Activated CD8-positive, alpha-beta memory T cell treated with anti-CD3 and anti-CD28 coated beads, Interleukin-2, amount 50 U/mL, for 48 hours (primary cell): ENCODE results near the gene LPCAT1.
A peak's percentile ranks its signal among the peaks of the same experiment; 100 is the strongest.

Source experiments
- DNase-seq: peaks from one replicate; pipeline ENCODE4 v3.0.0-alpha.2; 2020

Gene LPCAT1

DNA sequence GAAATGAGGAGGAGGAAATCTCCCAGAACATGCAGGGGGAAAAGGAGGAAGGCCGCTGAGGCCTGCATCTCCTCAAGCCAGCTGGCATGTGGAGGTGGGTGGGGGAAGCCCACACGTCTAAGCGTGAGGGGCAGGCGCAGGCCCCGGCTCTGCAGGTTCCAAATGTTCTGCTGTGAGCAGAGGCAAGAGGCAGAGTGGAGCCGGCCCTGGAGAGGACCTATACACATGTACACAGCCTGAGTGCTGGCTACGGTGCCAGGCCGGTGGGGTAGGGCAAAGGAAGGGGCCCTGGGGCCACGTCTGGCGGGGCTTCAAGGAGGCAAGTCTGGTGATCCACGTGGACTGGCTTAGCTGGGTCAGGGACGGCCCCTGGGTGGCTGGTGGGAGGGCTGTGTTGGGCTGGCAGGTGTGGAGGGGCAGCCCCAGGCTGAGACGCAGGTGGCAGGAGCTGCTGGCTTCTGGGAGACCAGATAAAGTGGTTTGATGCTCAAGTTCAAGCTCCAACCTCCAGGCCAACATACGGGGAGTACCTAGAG lies 26.4 kb downstream of the LPCAT1 start:
- DNase-seq = no peak

DNA sequence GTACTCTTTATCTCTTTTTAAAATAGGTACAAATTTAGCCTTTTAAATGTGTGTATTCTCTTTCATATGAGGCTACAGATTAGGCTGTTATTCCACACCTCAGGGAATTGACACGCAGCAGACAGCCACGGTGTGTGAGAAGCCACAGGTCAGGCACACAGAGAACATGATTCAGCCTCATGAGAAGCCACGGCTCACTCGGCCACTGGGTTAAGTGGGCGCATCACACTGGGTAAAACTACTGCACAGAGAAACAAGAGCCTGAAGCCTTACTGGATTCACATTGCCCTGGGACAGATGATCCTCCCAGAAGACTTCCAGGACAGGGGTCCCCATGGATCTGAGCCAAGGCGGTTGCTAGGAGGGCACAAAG lies 28.2 kb downstream of the LPCAT1 start:
- no peak for DNase-seq

DNA sequence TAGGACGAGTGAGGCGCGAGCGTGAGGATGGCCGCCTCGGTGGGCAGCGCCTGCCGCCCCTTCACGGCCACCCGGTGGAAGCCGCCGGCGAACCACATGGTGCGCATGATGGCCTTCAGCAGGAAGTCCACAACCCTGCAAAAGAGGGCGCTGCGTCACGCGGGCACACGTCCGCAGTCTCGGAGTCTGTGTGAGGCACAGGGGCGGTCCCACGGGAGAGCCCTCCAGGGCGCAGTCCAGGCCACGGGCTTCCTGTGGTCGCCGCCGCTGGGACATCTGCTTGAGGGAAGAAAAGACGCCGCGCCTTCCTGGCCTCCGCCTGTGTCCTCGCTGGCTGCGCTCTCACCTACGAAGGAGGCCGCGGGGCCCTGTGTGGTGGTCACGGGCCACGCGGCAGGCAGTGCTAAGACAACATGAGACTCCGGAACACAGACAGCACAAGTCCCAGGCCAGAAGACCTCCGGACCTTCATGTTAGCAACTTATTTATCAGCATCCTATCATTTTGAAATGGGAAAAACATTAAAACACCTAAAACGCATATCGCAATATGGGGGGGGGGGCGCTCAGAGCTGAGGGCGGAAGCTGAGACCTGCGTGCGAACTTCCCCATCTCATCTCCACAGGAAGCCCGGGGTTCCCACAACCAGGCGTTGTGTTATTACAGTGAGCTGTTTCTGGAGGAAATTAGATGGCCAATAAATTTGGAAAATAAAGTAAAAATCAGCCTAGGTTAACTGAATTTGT lies 28.8 kb downstream of the LPCAT1 start:
- DNase-seq = no peak

DNA sequence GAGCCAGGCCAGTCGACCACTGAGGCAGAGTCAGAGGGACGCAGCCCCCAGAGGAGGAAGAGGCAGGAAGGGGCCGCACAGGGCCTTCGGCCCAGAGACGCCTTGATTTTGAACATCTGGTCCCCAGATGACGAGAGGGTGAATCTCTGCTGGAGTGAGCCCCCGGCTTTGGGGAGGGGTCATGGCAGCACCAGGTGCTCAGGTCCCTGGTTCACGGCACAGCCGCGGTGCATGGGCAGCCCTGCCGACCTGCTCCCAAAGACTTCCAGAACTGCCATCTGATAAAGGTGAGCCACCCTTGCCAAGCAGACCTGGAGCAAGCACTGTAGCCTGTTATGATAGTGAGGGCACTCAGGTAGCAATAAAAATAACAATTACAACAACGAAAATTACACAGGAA lies 29.8 kb downstream of the LPCAT1 start:
- no peak for DNase-seq

DNA sequence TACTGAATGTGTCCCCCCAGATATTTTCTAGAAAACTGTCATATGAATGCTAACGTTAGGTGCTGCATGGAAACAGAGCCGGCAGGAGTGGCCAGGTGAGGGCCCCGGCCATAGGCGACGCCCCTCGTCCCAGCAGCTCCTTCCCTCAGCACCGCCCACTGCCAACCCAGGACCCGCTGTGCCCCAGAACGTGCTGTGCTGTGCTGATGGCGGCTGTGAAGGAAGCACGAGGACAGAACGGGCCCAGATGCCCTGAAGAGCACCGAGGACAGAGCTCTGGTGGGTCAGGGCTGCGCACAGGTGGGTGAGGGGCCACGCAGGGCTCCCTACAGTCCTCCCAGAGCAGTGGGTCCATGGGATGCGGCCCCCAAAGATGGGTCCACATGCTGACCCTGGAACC lies 30.3 kb downstream of the LPCAT1 start:
- no peak for DNase-seq

DNA sequence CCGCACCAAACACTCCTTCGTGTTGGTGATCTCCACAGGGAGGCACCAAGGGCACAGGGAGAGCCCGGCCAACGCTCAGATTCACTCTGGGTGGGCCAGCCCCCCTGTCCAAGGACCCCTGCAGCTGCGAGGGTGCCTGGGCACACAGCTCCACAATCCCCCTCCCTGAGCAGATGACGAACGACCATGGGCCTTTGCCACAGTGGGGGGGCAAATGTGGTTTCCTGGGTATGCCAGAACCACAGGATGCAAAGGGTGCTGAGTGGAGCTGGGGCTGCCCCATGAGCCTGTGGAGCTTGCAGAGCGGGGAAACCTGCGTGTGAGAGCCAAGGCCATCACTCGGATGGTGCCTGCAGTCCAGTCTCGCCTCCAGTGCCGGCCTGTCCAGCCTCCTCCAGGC lies 31.0 kb downstream of the LPCAT1 start:
- no peak for DNase-seq

DNA sequence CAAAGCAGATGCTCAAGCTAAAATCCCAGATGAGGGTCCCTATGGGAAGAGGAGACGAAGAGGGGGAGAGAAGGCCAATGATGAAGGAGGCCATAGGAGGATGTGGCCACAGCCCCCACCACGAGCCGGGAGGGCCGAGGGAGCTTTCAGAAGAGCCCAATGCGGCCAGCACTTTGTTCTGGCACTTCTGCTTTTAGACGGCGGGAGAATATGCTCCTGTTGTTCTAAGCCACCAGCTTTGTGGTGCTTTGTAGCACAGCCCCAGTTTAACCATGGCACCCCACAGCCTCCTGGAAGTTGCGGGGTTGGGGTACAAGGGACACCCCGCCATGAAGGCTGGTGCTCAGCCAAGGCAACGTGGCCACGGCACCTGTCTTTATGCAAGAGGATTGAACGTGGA lies 33.4 kb downstream of the LPCAT1 start:
- DNase-seq = no peak

DNA sequence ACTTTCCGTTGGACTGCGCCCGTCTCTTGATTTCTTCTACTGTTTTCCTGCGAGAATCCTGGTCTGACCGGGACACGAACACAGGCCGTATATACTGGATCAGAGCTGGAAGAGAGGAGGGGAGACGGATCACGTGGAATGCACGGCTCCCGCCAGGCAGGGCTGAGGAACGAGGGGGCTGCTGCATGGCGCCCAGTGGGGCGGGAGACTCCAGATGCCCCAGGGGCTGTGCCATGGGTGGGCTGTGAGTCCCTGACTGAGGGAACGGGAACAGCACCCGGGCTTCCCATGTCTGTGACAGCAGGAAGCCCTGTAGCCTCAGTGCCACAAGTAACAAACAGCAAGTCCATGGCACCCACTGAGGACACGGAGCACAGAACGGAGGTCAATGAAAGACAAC lies 34.0 kb downstream of the LPCAT1 start:
- no peak for DNase-seq

DNA sequence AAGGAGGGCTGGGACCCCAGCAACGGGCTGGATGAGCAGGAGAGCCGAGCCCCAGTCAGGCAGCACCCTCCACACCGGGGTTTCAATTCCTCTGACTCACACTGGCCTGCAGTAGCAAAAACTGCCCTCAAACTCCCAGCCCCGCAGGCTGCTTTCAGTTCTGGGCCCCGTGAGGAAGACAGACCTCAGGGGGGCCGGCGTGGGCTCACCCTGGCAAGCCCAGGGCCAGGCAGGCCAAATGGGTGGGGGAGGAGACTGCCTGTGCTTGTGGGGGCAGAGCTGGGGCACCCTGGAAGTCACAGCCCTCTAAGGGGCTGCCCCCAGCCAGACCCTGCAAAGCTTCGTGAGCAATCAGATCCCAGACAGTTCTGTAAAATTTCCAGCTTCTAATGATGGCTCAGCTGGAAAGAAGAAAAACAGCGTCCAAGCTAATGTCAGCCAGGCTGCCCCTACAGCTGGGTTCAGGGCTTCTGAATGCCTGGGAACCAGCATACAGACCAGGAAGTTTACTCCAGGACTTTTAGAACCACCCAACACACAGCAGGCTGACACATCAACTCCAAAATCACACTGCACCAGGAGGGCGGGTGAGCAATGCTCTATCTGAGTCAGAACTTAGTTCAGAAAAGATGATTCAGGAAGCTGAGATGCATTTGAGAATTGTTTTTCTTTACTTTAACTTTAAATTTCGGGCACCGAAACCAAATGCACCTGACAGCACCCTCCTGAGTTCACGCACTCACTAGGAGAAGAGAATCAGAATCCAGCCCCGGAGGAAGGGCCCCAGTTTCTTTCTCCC lies 34.7 kb downstream of the LPCAT1 start:
- peak; percentile 78 for DNase-seq

DNA sequence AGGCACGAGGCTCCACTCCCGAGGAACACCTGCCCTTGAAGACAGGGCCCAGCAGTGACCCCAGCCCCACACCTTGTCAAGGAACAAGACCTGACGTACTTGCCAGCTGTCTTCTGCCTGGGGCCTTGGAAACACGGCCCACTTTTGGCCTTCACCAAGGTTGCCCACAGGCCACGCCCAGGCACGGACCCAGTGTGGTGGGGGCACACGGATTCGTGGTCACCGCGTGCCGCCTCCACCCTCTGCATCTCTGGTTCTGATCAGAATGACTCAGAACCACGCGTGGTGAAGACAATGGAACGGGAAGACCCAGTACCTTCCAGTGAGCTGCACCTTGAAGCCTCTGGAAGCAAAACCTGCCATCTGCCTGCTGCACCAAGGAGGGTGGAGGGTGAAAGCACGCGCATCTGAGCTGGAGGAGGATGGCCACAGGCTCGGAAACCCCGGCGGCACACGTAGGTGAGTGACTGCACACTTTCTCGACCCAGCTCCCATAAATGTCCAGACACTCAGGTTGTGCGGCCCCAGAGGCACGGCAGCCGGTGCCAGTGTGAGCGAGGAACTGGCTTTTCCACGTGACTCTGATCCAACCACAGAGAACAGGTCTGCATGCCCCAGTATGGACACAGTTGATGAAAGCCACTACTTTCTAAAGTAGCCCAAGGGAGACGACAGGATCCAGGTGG lies 36.5 kb downstream of the LPCAT1 start:
- no peak for DNase-seq

DNA sequence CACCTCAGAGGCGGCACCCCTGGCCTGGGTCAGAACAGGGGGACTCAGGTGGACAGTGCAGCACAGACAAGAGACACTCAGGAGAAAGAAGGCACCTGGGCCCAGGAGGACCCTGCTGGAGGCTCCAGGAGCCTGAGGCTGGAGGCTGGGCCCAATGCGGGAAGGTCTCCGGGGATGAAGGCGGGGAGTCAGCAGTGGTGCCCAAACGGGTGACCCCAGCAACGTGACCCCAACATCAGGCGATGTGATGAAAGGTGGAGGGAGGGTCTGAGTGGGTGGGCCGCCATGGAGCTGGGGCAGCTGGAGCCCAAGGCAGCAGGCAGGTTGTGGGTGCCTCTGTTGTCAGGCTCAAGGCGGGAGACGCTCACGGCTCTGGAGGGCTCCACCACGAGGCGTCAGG lies 37.5 kb downstream of the LPCAT1 start:
- DNase-seq = no peak

DNA sequence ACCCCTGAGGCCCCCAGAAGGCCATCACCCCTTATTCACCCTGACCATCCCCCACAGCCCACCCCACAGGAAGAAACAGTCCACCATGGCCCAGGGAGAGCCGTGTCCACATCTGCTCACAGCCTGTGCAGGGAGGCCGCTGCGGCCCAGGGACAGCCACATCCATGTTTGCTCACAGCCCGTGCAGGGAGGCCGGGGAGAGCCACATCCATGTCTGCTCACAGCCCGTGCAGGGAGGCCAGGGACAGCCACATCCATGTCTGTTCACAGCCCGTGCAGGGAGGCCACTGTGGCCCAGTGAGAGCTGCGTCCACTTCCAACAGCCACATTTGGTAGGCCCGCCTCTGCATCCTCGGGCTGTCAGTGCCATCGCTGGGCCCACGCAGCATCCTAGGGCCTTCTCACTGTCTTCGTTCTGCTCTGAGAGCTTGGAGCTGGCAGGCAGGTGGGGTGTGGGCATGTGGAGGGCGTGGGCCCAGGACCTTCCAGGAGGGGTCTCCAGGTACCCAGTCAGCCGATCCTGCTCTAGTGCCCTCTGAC lies 38.1 kb downstream of the LPCAT1 start:
- no peak for DNase-seq

DNA sequence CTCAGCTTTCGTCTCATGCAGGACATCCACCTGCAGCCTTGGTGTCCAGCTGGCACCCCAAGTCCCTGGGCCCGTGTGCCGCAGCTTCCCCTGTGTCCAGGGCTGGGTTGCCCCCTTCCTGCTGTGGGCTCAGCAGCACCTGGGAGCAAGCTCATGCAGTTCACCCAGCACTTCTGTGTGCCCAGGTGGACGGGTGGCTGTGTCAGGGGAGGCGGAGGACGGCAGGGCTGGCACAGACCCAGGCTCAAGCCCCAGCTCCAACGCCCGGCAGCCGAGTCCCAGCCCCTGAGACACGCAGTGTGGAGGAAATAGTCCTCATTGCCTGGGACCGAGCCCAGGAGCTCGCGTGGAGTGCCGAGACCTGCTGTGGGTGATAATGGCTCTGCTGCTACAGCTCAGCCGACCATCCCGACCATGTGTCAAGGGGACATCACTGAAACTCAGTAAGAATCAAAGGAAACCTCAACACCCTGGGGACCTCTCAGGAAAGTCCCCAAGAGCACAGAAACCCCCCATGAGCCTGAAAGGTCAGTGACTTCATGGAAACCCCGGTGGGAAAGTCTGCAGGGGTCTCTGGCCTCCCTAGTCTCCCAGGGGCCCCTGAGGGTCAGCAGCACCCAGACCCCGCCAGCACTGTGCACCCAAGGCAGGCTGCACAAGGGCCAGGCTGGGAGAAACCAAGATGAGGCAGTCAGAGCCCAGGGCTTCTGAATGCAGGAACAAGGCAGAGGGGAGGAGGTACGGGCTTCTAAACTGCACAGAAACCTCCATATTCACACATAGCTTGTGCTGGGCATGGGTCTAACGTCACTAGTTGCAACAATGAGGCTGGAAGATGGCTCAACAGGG lies 38.8 kb downstream of the LPCAT1 start:
- DNase-seq = no peak

DNA sequence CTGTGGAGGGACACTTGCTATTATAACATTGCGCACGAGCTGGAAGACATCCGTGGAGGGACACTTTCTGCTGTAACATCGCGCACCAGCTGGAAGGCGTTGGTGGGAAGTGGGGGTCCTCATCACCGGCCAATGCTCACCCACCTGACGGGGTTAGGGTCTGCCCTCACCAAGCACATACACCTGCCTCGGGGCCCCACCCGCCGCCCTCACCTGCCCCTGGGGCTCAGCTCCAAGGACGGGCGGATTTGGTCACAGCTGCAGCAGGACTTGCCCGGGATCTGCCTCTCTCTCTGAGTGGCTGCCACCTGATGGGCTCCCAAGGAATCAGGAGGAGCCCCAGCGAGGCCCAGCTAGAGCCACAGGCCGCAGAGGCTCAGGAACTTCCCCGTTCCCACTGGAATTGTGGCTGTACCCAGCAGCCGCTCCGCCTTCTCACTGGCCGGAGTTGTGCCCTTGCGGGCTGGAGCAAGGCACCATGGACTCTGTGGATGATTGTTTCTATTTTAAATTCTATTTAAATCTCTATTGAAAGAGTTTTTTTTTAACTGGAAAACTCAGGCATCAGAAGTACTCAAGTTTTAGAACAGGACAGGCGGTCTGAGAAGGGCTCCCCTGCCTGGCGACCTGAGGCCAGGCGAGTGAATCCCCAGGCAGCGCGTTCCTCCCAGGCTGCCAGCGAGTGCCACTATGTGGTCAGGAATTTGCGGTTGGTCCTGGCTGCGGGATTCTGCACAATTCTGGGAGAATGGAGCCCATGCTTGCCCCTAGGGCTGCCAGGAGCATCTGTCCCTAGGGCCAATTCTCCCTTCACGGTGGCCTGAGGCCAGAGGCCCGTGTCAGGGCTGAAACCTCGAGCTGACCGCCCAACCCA lies 39.7 kb downstream of the LPCAT1 start:
- no peak for DNase-seq

DNA sequence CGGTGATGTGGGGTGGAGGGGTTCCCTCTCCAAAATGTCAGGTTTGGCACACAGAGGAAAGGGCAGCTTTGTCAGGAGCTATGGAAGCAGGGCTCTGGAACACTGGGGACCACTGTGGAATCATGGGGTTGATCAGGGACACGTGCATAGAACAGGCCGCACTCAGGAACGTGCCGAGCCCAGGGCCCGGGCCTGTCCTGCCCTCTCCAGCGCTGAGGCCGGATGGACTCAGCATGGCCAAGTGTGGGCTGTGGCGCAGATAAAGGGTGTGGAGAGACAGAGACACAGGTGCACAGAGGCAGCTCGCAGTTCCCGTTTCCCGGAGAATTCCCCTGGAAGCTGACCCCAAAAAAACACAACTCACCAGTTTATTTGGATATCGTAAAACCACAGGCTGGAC lies 40.7 kb downstream of the LPCAT1 start:
- DNase-seq = no peak

DNA sequence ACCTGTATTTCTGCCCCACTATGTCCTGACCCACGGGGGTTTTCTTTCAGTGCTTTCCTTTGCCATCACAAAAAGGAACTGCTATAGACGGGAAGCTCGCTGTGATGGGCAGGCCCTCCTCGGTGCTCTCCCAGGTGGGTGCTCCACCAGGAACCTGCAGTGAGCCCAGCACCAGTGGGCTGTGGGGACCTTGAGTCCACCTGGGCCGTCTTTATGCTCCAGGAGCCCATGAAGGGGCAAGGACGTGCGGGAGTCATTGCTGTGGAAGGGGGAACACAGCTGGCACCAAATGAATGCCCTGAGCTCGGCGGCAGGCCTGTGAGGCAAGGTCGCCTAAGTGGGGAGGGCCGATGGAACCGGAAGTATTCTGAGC lies 41.8 kb downstream of the LPCAT1 start:
- DNase-seq = no peak

DNA sequence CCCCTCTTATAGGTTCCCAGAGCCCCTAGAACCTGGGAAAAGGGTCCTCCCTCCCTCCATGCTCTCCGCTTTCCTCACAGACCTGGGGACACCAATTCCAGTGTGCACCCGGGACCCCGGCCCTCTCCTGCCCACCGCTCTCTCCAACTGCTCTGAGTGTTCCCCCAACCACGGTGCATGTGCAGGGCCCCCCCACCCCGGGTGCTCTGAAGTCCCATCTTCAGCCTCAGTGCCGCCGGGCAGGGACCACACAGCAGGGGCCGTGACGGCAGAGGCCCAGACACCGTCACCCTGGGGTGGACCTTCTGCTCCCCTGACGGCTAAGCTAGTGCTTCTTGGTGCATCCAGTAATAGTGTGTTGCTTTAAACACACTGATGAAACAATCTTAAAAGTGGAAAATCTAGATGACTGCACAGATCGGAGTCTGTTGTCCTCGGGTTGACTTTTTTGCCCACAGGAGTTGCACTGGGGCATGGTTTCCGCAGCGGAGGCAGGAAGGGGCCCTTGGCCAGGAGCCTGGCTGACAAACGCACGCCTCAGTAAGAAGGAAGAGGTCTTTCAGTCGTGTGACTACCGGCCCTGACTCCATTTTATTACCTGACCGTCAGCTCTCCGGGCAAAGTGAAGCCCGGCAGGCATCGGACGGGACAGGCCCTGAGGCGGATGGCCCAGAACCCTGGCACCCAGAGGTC lies 42.3 kb downstream of the LPCAT1 start:
- DNase-seq = no peak

DNA sequence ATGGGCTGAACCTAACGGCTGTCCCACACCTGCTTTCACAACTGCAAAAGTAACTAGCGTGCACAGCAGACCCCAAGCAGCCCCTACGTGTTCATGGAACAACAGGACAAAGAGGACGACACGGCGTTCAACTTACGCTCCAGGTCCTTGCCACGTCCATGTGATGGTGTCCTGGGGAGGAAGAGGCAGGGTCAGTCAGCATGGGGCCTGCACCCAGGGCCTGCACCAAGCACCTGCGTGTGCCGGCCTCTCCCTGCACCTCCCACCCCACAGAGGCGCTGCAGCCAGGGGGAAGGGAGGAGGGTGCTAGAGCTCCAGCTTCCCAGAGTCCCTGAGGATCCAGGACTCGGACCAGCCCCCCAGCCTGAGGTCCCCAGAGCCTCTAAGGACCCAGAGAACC lies 43.0 kb downstream of the LPCAT1 start:
- no peak for DNase-seq

DNA sequence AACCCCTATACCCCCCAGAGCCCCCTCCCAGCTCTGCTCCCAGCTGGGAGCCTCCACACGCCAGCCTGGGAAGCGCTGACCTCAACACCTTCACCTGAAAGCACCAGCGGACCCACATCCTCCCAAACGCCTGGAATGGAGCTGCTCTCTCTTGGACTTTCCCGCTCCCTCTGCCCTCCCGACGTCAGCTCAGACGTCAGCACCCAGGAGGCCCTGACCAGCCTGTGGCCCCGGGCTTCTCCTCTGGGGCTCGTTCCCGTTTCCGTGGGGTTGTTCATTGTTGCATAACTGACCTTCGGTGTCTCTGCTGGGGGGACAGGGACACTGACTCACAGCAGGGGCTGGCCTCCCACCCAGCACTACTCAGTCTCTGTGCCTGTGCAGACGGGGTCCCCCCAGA lies 43.5 kb downstream of the LPCAT1 start:
- DNase-seq = no peak

DNA sequence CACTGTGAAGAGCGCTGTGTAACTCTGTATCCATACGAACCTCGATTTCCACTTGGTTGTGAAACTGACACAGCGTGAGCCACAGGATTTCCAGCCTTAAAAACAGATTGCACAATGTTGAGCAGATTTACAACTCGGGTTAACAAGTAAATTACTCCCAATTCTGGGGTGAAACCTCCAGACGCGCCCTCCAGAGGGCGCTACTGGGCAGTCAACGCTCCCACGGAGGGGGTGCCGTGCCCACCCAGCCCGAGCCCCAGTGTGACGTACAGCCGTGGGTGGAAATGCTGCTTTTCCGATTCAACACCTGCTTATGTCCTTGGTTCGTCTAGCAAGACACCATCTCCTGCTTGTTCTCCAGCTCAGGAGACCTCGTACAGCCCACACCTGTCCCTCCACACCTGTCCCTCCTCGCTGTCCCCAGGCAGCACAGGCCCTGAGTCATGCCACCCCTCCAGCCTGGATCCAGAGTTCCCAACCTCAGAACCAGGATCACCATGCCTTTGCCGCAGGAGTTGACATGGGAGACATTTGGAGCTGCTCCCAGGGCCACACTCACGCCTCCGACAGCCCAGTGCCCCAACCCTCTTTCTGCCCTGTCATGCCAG lies 44.1 kb downstream of the LPCAT1 start:
- DNase-seq = peak; percentile 82
